ENCODE data around the gene RASGRP1. TPM values are rescaled to one million over a fixed set of nuclear protein-coding genes. Genes with fewer than 3 reads are reported as not detected.

The RASGRP1 gene
- total RNA-seq, 2 experiments from 2014 or later = 66.6 to 69.7 TPM

- Mint-ChIP-seq H3K27me3 (no peaks in the 10 kb centered on the region), H3K9me3 (no peaks in the 10 kb centered on the region), H3K36me3 (ENCODE audit: low read depth) (peaks cover 54% of the 10 kb centered on the region), H3K27ac (no peak overlapping the region), H3K4me3 (no peak overlapping the region), H3K4me1 (ENCODE audit: low read depth) (peaks cover 8% of the 10 kb centered on the region)
- Histone ChIP-seq H3K27ac (ENCODE audit: low read depth in 1 of 2, low read length in 2 of 2) (no peak overlapping the region), H3K4me1 (ENCODE audit: insufficient read depth, low read length) (no peaks in the 10 kb centered on the region), H3K27me3 (ENCODE audit: control insufficient read depth in 1 of 2, insufficient read depth in 2 of 2, low read length in 2 of 2) (no peaks in the 10 kb centered on the region), H3K36me3 (ENCODE audit: insufficient read depth, low read length) (peaks cover 55% of the 10 kb centered on the region), H3K4me3 (ENCODE audit: low read length) (no peak overlapping the region), H3K9me3 (ENCODE audit: control insufficient read depth in 1 of 2, insufficient read depth in 1 of 2, low read length in 2 of 2) (no peaks in the 10 kb centered on the region)
- ATAC-seq (ENCODE audit: poor library complexity) (no peak), DNase-seq (no peak)
- TF ChIP-seq CTCF (IDR thresholded peaks at IDR 0.05) = no peak
- intact Hi-C loops (cut with DNase I, micrococcal nuclease) = loop anchor here (2.0 to 10.0 kb wide), 6 partner anchors 87 to 1289 kb away; no protein-coding TSS in a partner anchor
- ChIA-PET POLR2A (interaction anchor here (0.8 to 2.5 kb wide), 4 partner anchors 15 to 223 kb away, joined by 3 to 18 read pairs (median 4); no protein-coding TSS in a partner anchor), CTCF (interaction anchor here (0.7 to 4.0 kb wide), 5 partner anchors 35 to 223 kb away, joined by 3 to 38 read pairs (median 15); partner anchors contain the start of gene RASGRP1)
Observed at GRCh38 chr15:38475361-38475760, 89.3 kb downstream of the RASGRP1 start.

DNA sequence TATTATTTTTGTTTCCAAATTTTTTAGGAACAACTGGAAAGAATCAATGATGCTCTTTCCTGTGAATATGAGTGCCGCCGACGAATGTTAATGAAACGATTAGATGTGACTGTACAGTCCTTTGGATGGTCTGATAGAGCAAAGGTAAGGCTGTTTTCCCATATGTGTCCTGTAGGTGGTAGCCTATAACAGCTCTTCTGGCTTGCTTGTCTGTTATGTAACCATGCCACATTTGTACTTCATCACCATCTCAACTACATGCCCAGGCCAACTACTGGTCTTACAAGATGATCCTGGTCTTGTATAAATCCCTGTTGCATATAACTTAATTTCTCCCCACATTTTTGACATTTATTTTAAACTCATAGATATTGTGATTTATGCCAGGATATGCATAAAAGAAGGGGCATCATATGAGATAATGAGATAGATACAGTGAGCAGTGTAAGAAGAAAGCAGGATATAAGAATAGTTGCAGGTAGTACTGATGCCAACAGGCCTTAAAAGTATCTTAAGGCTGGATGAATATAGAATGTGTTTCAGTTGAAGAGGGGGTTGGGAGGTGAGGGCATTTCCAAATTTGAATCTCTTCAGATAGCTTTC, 90.4 kb downstream of the RASGRP1 start:
- Histone ChIP-seq H3K36me3 (ENCODE audit: insufficient read depth, low read length) (peaks cover 51% of the 10 kb centered on the region), H3K9me3 (ENCODE audit: control insufficient read depth in 1 of 2, insufficient read depth in 1 of 2, low read length in 2 of 2) (no peaks in the 10 kb centered on the region), H3K4me1 (ENCODE audit: insufficient read depth, low read length) (no peaks in the 10 kb centered on the region), H3K4me3 (ENCODE audit: low read length) (no peak overlapping the region), H3K27me3 (ENCODE audit: control insufficient read depth in 1 of 2, insufficient read depth in 2 of 2, low read length in 2 of 2) (no peaks in the 10 kb centered on the region), H3K27ac (ENCODE audit: low read depth in 1 of 2, low read length in 2 of 2) (no peak overlapping the region)
- DNase-seq = peak in 10 of 14 experiments; percentile 6 to 85 (median 30)
- CTCF ChIA-PET = interaction anchor here (0.6 to 4.0 kb wide), 10 partner anchors 12 to 234 kb away, joined by 3 to 38 read pairs (median 5); partner anchors contain the start of gene RASGRP1
- H3K27ac Mint-ChIP-seq = peak overlapping the region; percentile 61
- TF ChIP-seq CTCF (IDR thresholded peaks at IDR 0.05) = peak; percentile 82
- peak; percentile 100 for ATAC-seq (ENCODE audit: poor library complexity)
- no peak overlapping the region for H3K4me3 Mint-ChIP-seq
- H3K27me3 Mint-ChIP-seq = no peaks in the 10 kb centered on the region
- H3K4me1 Mint-ChIP-seq (ENCODE audit: low read depth) = peaks cover 5% of the 10 kb centered on the region
- no peaks in the 10 kb centered on the region for H3K9me3 Mint-ChIP-seq
- POLR2A ChIA-PET = interaction anchor here (0.6 to 2.5 kb wide), 9 partner anchors 8 to 224 kb away, joined by 3 to 18 read pairs (median 4); partner anchors contain the start of gene FAM98B
- intact Hi-C loops (cut with DNase I, micrococcal nuclease) = loop anchor here (1.0 to 10.0 kb wide), 7 partner anchors 88 to 1291 kb away; partner anchors contain the start of gene RASGRP1 (in 1 of the 2)
- H3K36me3 Mint-ChIP-seq (ENCODE audit: low read depth) = peaks cover 55% of the 10 kb centered on the region

GRCh38 chr15:38471974-38472373, 92.6 kb downstream of the RASGRP1 start:
- ChIA-PET POLR2A (interaction anchor here (0.7 to 2.9 kb wide), 6 partner anchors 11 to 227 kb away, joined by 3 to 11 read pairs (median 3); partner anchors contain the start of gene FAM98B), CTCF (interaction anchor here (0.5 to 4.0 kb wide), 5 partner anchors 92 to 958 kb away, joined by 4 to 38 read pairs (median 7); partner anchors contain the start of gene RASGRP1)
- no peak for TF ChIP-seq CTCF (IDR thresholded peaks at IDR 0.05)
- H3K9me3 Mint-ChIP-seq = no peaks in the 10 kb centered on the region
- Histone ChIP-seq H3K36me3 (ENCODE audit: insufficient read depth, low read length) (peaks cover 45% of the 10 kb centered on the region), H3K27ac (ENCODE audit: low read depth in 1 of 2, low read length in 2 of 2) (no peak overlapping the region), H3K9me3 (ENCODE audit: control insufficient read depth in 1 of 2, insufficient read depth in 1 of 2, low read length in 2 of 2) (no peaks in the 10 kb centered on the region), H3K4me3 (ENCODE audit: low read length) (no peak overlapping the region), H3K4me1 (ENCODE audit: insufficient read depth, low read length) (no peaks in the 10 kb centered on the region), H3K27me3 (ENCODE audit: control insufficient read depth in 1 of 2, insufficient read depth in 2 of 2, low read length in 2 of 2) (no peaks in the 10 kb centered on the region)
- intact Hi-C loops (cut with DNase I, micrococcal nuclease) = loop anchor here (5.0 to 10.0 kb wide), 4 partner anchors 90 to 1293 kb away; partner anchors contain the start of gene RASGRP1 (in 1 of the 2)
- ATAC-seq (ENCODE audit: poor library complexity) (no peak), DNase-seq (no peak)
- no peak overlapping the region for H3K27ac Mint-ChIP-seq
- H3K4me1 Mint-ChIP-seq (ENCODE audit: low read depth) = peaks cover 5% of the 10 kb centered on the region
- H3K27me3 Mint-ChIP-seq = no peaks in the 10 kb centered on the region
- no peak overlapping the region for H3K4me3 Mint-ChIP-seq
- H3K36me3 Mint-ChIP-seq (ENCODE audit: low read depth) = peaks cover 58% of the 10 kb centered on the region
